HG03135 (cell line): Measurements from ENCODE around the gene TMEM191C.
"Not testable (repeated sequence)": the region's sequence is repeated elsewhere in the genome, so short reads cannot be mapped to it uniquely, and the experiment has no call there.

Source experiments
- ATAC-seq: cut with Tn5 transposase; IDR thresholded peaks from one replicate; pipeline ENCODE4 v1.9.1; 2021; ENCODE audit warnings: mild to moderate bottlenecking, moderate library complexity; ENCODE audit not compliant: unreplicated experiment

The TMEM191C gene

GRCh38 chr22:21467337-21468193 is at the start of gene TMEM191C:
Gene TMEM191C (plus strand): TSS chr22:21467387. CDS start chr22:21467460, 73 bp downstream.
- not testable (repeated sequence) for ATAC-seq

- ATAC-seq, result peak; percentile 40
Measured at GRCh38 chr22:21417853-21418252, 49.3 kb upstream of the TMEM191C start.

GRCh38 chr22:21418974-21419638 is 48.1 kb upstream of the TMEM191C start:
- not testable (repeated sequence) for ATAC-seq

DNA sequence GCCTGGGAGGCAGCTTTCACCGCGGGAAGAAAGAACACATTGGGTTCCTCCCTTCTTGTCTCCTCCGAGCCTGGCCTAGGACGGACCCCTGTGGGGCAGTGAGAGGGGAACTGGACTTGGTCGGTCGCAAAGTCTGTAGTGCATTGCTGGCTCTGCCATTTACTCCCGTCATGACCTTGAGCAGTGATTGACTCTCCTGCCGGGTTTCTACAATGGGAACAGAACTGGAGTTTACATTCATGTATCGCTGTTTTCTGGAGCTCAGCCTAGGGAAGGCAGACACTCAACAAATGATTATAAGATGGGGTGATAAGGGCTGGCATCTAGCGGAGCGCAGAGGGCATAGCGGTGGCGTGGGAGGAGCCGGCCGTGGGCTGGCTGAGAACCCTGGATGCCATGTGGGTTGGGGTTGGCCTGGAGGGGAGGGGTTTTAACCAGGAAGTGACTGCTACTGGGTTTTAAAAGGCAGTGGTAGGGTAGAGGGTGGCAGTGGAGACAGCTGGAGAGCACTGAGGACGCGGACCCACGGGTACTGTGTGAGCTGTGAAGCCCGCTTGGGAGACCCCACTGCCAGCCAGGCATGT is 46.9 kb upstream of the TMEM191C start:
- not testable (repeated sequence) for ATAC-seq

- ATAC-seq, result not testable (repeated sequence)
Measured at GRCh38 chr22:21424084-21424709, 43.0 kb upstream of the TMEM191C start.

GRCh38 chr22:21434378-21435233 is 32.6 kb upstream of the TMEM191C start:
- ATAC-seq, result not testable (repeated sequence)

GRCh38 chr22:21435998-21436810 is 31.0 kb upstream of the TMEM191C start:
- ATAC-seq, result not testable (repeated sequence)

DNA sequence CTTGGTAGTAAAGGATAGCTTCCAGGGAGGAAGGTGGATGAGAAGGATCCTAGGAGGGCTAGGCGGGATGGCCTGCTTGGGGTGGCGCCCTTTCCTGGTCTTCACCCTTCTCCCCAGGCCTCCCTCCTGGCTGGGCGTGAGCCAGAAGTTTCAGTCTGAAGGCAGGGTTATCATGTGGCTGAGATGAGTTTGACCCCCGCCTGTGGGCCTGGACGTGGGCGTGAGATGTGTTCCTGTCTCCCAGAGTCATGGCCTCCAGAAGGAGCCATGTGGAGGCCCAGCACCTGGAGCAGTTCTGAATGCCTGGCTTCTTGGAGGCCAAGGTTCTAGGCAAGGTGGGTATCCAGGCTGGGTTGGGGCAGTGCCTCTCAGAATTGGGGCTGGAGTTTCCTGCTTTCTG is 29.2 kb upstream of the TMEM191C start:
- ATAC-seq, result not testable (repeated sequence)

DNA sequence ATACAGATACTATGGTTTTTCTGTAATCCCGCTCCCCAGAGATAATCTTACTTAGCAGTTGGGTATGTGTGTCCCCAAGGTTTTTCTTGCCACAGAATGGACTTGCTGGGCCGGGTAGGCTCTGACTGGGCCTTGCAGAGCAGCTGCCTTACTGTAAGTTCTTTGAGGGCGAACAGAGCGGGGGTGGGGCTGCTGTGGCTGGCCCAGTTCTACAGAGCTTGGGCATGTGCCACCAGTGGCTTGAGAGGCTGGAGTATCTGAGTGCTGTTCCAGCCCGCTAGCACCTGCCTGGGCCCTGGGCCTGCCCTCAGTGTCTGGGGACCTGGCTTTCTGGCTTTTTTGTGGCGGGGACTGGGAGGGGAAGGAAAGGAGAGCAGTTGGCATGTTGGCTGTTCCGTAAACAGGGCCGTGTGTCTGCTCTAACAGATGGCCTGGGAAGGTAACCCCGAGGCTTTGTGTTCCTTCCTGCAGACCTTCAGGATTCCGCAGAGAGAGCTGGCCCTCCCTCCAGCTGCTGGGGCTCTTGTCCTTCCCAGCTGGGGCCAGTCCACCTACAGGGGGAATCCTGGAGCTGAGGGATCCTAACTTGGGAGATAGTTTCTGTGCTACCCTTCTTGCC is 27.1 kb upstream of the TMEM191C start:
- not testable (repeated sequence) for ATAC-seq

GRCh38 chr22:21440676-21441075 is 26.5 kb upstream of the TMEM191C start:
- ATAC-seq, result not testable (repeated sequence)

GRCh38 chr22:21441170-21441569 is 26.0 kb upstream of the TMEM191C start:
- ATAC-seq, result not testable (repeated sequence)

DNA sequence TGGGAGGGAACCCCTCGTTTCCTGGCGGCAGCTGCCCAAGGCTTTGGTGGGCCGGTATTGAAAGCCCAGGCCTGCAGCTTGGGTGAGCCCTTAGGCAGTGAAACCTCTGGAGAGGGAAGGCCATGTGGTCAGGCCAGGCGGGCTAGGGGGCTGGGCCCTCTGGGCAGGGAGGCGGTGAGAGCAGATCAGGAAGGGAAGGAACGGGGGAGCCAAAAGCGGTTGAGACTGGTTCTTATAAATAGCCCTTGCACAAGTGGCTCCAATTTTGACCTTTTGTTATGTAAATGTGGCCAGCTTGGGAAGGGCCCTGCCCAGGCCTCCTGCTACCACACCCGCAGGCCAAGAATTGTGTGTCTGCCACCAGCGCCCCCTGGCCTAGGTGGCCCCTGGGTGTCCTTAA is 25.1 kb upstream of the TMEM191C start:
- not testable (repeated sequence) for ATAC-seq

- ATAC-seq, result not testable (repeated sequence)
Measured at GRCh38 chr22:21442646-21443045, 24.5 kb upstream of the TMEM191C start.

- no peak for ATAC-seq
Measured at GRCh38 chr22:21443057-21443734, 24.0 kb upstream of the TMEM191C start.

GRCh38 chr22:21443735-21444421 is 23.3 kb upstream of the TMEM191C start:
- ATAC-seq, result no peak

GRCh38 chr22:21444701-21445436 is 22.3 kb upstream of the TMEM191C start:
- ATAC-seq, result no peak
